ENCODE data around the gene URAD.

DNA sequence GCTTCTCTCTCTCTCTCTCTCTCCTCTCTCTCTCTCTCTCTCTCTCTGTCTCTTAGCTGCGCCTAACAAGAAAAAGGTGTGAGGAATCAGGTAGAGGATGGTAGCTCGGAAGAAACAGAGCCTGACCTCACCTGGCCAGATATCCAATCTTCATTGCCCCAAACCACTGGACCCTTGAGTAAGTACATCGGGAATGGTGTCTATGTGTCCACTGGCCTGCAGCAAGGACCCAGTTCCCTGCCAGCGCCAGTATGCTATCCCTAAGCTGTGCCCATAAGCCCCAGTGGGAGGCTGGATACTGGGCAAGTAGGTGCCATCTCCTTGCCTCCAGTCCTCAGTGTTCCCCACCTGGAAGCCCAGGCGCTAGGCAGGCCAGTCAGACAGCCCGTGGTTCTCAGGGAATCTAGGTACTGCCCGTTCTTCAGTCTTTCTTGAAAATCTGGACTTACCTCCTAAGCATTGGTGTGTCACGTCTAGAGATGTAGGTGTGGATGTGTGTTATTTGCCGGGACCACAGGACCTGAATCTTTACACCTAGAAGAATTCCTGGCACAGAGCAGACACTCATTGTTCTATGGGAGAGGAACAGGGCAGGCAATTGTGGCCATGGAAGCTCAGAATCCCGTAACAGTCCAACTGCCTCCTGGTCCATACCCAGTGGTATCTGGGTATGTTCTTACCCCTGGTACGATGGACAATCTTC is 7.3 kb downstream of the URAD start:
- no peak for TF ChIP-seq POLR2A (IDR thresholded peaks at IDR 0.05)
- TF ChIP-seq, protein P1, sequence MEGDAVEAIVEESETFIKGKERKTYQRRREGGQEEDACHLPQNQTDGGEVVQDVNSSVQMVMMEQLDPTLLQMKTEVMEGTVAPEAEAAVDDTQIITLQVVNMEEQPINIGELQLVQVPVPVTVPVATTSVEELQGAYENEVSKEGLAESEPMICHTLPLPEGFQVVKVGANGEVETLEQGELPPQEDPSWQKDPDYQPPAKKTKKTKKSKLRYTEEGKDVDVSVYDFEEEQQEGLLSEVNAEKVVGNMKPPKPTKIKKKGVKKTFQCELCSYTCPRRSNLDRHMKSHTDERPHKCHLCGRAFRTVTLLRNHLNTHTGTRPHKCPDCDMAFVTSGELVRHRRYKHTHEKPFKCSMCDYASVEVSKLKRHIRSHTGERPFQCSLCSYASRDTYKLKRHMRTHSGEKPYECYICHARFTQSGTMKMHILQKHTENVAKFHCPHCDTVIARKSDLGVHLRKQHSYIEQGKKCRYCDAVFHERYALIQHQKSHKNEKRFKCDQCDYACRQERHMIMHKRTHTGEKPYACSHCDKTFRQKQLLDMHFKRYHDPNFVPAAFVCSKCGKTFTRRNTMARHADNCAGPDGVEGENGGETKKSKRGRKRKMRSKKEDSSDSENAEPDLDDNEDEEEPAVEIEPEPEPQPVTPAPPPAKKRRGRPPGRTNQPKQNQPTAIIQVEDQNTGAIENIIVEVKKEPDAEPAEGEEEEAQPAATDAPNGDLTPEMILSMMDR (IDR thresholded peaks at IDR 0.05), result no peak

Measured in body of pancreas (tissue), 4 donors.